H9 (cell line): ENCODE data around the gene SETD6. TPM values are rescaled to one million over a fixed set of nuclear protein-coding genes. Genes with fewer than 3 reads are reported as not detected.

Source experiments
- DNase-seq: peaks from one replicate; pipeline ENCODE4 v3.0.0-alpha.2; 2017
- H2AFZ ChIP-seq: one replicate; pipeline ENCODE4 v1.6.1; 2013; ENCODE audit warnings: mild to moderate bottlenecking, low read length, control low read depth, moderate library complexity
- H2AK5ac ChIP-seq: 2 replicates; pipeline ENCODE4 v1.6.1; 2013; ENCODE audit warnings: low read length, control low read depth, mixed read lengths; ENCODE audit not compliant: insufficient read length
- H2BK120ac ChIP-seq: one replicate; pipeline ENCODE4 v1.6.1; 2013; ENCODE audit warnings: low read depth, mild to moderate bottlenecking, low read length, control low read depth, inconsistent platforms; ENCODE audit not compliant: poor library complexity, severe bottlenecking
- H2BK12ac ChIP-seq: 2 replicates; pipeline ENCODE4 v1.6.1; 2013; ENCODE audit warnings: low read length, control low read depth, mixed read lengths, low read depth; ENCODE audit not compliant: insufficient read length
- H2BK15ac ChIP-seq: 2 replicates; pipeline ENCODE4 v1.6.1; 2013; ENCODE audit warnings: low read depth, low read length, control low read depth
- H2BK20ac ChIP-seq: one replicate; pipeline ENCODE4 v1.6.1; 2013; ENCODE audit warnings: low read depth, mild to moderate bottlenecking, low read length, control low read depth, inconsistent platforms; ENCODE audit not compliant: poor library complexity, severe bottlenecking
- H2BK5ac ChIP-seq: 2 replicates; pipeline ENCODE4 v1.6.1; 2013; ENCODE audit warnings: low read length, control low read depth, mixed read lengths; ENCODE audit not compliant: insufficient read length
- H3K14ac ChIP-seq: 2 replicates; pipeline ENCODE4 v1.6.1; 2013; ENCODE audit warnings: low read length, control low read depth; ENCODE audit not compliant: insufficient read depth
- H3K18ac ChIP-seq: 2 replicates; pipeline ENCODE4 v1.6.1; 2013; ENCODE audit warnings: low read depth, mild to moderate bottlenecking, mixed read lengths, low read length, control low read depth; ENCODE audit not compliant: insufficient read length
- H3K23ac ChIP-seq: 2 replicates; pipeline ENCODE4 v1.6.1; 2013; ENCODE audit warnings: low read length, control low read depth, mixed read lengths, low read depth; ENCODE audit not compliant: insufficient read length
- H3K23me2 ChIP-seq: 2 replicates; pipeline ENCODE4 v1.6.1; 2013; ENCODE audit warnings: low read depth, mild to moderate bottlenecking, mixed read lengths, low read length, control low read depth; ENCODE audit not compliant: insufficient read length, poor library complexity, severe bottlenecking
- H3K27ac ChIP-seq: 2 replicates; pipeline ENCODE4 v1.5.1; 2013; ENCODE audit warnings: low read length, control low read depth, mixed read lengths, low read depth; ENCODE audit not compliant: insufficient read length
- H3K27me3 ChIP-seq: 2 replicates; pipeline ENCODE4 v1.6.1; 2013; ENCODE audit warnings: low read length, control low read depth, inconsistent platforms; ENCODE audit not compliant: insufficient read depth
- H3K4ac ChIP-seq: 2 replicates; pipeline ENCODE4 v1.6.1; 2013; ENCODE audit warnings: low read depth, mild to moderate bottlenecking, control low read depth, inconsistent platforms, low read length, moderate library complexity
- H3K4me1 ChIP-seq: 2 replicates; pipeline ENCODE4 v1.6.1; 2013; ENCODE audit warnings: low read length, control low read depth, inconsistent platforms; ENCODE audit not compliant: insufficient read depth
- H3K4me2 ChIP-seq: 2 replicates; pipeline ENCODE4 v1.6.1; 2013; ENCODE audit warnings: low read length, control low read depth, mixed read lengths; ENCODE audit not compliant: insufficient read length, insufficient read depth
- H3K56ac ChIP-seq: 2 replicates; pipeline ENCODE4 v1.6.1; 2013; ENCODE audit warnings: low read depth, mild to moderate bottlenecking, mixed read lengths, low read length, control low read depth; ENCODE audit not compliant: insufficient read length
- H3K79me1 ChIP-seq: 2 replicates; pipeline ENCODE4 v1.6.1; 2013; ENCODE audit warnings: low read depth, mild to moderate bottlenecking, moderate library complexity, low read length, control low read depth, inconsistent platforms; ENCODE audit not compliant: insufficient read depth, poor library complexity, severe bottlenecking
- H3K79me2 ChIP-seq: 2 replicates; pipeline ENCODE4 v1.6.1; 2013; ENCODE audit warnings: low read length, control low read depth, inconsistent platforms; ENCODE audit not compliant: insufficient read depth
- H3K9ac ChIP-seq: 2 replicates; pipeline ENCODE4 v1.6.1; 2013; ENCODE audit warnings: low read length, control low read depth, mixed read lengths; ENCODE audit not compliant: insufficient read length; ENCODE audit errors: extremely low read depth
- H3K9me3 ChIP-seq: one replicate; pipeline ENCODE4 v1.6.1; 2013; ENCODE audit warnings: low read depth, low read length, inconsistent platforms; ENCODE audit not compliant: control insufficient read depth
- H3T11ph ChIP-seq: one replicate; pipeline ENCODE4 v1.6.1; 2013; ENCODE audit warnings: mild to moderate bottlenecking, low read length, control low read depth, inconsistent platforms
- H4K20me1 ChIP-seq: one replicate; pipeline ENCODE4 v1.6.1; 2013; ENCODE audit not compliant: control insufficient read depth, insufficient read length, insufficient read depth
- H4K5ac ChIP-seq: 2 replicates; pipeline ENCODE4 v1.6.1; 2013; ENCODE audit warnings: low read depth, mild to moderate bottlenecking, mixed read lengths, low read length, control low read depth; ENCODE audit not compliant: insufficient read length
- H4K8ac ChIP-seq: replicated peaks from 2 replicates; pipeline ENCODE4 v1.6.1; 2013; ENCODE audit warnings: low read length, control low read depth, mixed read lengths, low read depth; ENCODE audit not compliant: insufficient read length
- H4K91ac ChIP-seq: 2 replicates; pipeline ENCODE4 v1.6.1; 2013; ENCODE audit warnings: low read depth, mild to moderate bottlenecking, moderate library complexity, mixed read lengths, low read length, control low read depth; ENCODE audit not compliant: insufficient read length
- H3K27ac Mint-ChIP-seq, 3 experiments: 2 replicates in 2 of 3; 3 replicates in 1 of 3; pipeline ENCODE4 v1.8.0; 2020 to 2021; ENCODE audit warnings: mixed read lengths in 3 of 3, mild to moderate bottlenecking in 1 of 3, moderate library complexity in 1 of 3
- H3K27me3 Mint-ChIP-seq: 2 replicates; pipeline ENCODE4 v1.8.0; 2021; ENCODE audit warnings: low read depth, mild to moderate bottlenecking, moderate library complexity, mixed read lengths
- H3K36me3 Mint-ChIP-seq, 3 experiments: 2 replicates in 2 of 3; 3 replicates in 1 of 3; pipeline ENCODE4 v1.8.0; 2020 to 2021; ENCODE audit warnings: low read depth in 3 of 3, mixed read lengths in 3 of 3; ENCODE audit not compliant: insufficient read depth in 1 of 3
- H3K4me1 Mint-ChIP-seq, 2 experiments: 2 replicates each; pipeline ENCODE4 v1.8.0; 2020; ENCODE audit warnings: mixed read lengths in 2 of 2
- H3K4me3 Mint-ChIP-seq, 2 experiments: 2 replicates in 1 of 2; 3 replicates in 1 of 2; pipeline ENCODE4 v1.8.0; 2020 to 2021; ENCODE audit warnings: mild to moderate bottlenecking in 2 of 2, mixed read lengths in 2 of 2, moderate library complexity in 1 of 2
- H3K9me3 Mint-ChIP-seq, 2 experiments: 2 replicates in 1 of 2; 3 replicates in 1 of 2; pipeline ENCODE4 v1.8.0; 2020; ENCODE audit warnings: mild to moderate bottlenecking in 2 of 2, mixed read lengths in 2 of 2, moderate library complexity in 1 of 2
- WGBS: extraction: QIAGEN DNeasy Blood & Tissue Kit; methylation state at CpG from one replicate; pipeline ENCODE4 v1.1.7; 2013; ENCODE audit warnings: missing lambda C conversion rate, low lambda C conversion rate, mixed read lengths; ENCODE audit not compliant: insufficient read length; ENCODE audit errors: extremely low coverage; 5-methylcytosine and 5-hydroxymethylcytosine counted together
- total RNA-seq: library from RNA; stranded (reverse); gene quantifications from 2 replicates; pipeline ENCODE4 v1.2.1, GENCODE V29; 2021
- TF ChIP-seq, protein P1 (sequence below): fragments of 200-600 bp; sonication (generic); conservative IDR thresholded peaks from 3 replicates; pipeline ENCODE4 v1.8.0; 2021; ENCODE audit warnings: antibody characterized with exemption, mild to moderate bottlenecking

SETD6 gene
- total RNA-seq, 1 experiment from 2014 or later = 55.6 TPM

DNA sequence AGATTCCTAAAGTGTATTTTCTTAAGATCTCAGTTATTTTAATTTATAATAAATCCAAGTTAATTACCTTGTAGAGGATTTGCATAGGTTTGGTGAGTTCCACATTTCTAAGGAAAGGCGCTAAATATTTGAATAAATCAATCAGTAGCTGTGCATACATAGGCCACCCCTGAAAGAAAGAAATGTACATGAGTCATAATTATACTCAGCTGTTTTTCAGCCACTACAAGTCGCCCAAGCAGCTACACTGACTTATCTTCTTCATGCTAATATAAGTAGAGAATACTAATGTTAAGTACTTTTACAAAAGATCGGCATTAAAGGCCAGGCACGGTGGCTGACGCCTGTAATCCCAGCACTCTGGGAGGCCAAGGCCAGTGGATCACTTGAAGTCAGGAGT lies 14.9 kb downstream of the SETD6 start:
- Histone ChIP-seq H3K56ac (no peak overlapping the region), H4K91ac (no peak overlapping the region), H4K8ac (no peak overlapping the region), H2BK15ac (no peak overlapping the region), H3K23ac (no peak overlapping the region), H3K79me2 (no peaks in the 10 kb centered on the region), H3K27me3 (no peaks in the 10 kb centered on the region; the same call in 1 of the 2 replicates), H3K23me2 (no peaks in the 10 kb centered on the region), H3T11ph (no peak overlapping the region), H3K79me1 (no peaks in the 10 kb centered on the region), H4K20me1 (no peaks in the 10 kb centered on the region), H3K9me3 (no peaks in the 10 kb centered on the region), H2BK5ac (no peak overlapping the region), H3K4ac (no peak overlapping the region), H2BK20ac (no peak overlapping the region), H3K14ac (no peak overlapping the region), H3K4me1 (no peaks in the 10 kb centered on the region), H2BK12ac (no peak overlapping the region), H3K18ac (no peak overlapping the region), H2BK120ac (no peak overlapping the region), H3K4me2 (no peak overlapping the region), H2AK5ac (no peak overlapping the region), H2AFZ (no peak overlapping the region), H3K9ac (no peak overlapping the region), H4K5ac (no peak overlapping the region), H3K27ac (no peak overlapping the region)
- DNase-seq = no peak
- Mint-ChIP-seq H3K27me3 (no peaks in the 10 kb centered on the region), H3K27ac (no peak overlapping the region), H3K9me3 (no peaks in the 10 kb centered on the region), H3K4me1 (no peaks in the 10 kb centered on the region), H3K4me3 (no peak overlapping the region), H3K36me3 (peaks cover 48 to 95% (median 91%) of the 10 kb centered on the region in 3 experiments; a peak in 6 of 7 replicates)
- no CpG with 5 or more reads among the region's 5 CpGs for WGBS
- TF ChIP-seq, protein P1, sequence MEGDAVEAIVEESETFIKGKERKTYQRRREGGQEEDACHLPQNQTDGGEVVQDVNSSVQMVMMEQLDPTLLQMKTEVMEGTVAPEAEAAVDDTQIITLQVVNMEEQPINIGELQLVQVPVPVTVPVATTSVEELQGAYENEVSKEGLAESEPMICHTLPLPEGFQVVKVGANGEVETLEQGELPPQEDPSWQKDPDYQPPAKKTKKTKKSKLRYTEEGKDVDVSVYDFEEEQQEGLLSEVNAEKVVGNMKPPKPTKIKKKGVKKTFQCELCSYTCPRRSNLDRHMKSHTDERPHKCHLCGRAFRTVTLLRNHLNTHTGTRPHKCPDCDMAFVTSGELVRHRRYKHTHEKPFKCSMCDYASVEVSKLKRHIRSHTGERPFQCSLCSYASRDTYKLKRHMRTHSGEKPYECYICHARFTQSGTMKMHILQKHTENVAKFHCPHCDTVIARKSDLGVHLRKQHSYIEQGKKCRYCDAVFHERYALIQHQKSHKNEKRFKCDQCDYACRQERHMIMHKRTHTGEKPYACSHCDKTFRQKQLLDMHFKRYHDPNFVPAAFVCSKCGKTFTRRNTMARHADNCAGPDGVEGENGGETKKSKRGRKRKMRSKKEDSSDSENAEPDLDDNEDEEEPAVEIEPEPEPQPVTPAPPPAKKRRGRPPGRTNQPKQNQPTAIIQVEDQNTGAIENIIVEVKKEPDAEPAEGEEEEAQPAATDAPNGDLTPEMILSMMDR = no peak
